OCI-LY3 (cell line): Measurements from ENCODE around the gene UBQLN4.

Source experiments
- H2AFZ ChIP-seq: fragments of 200-600, 300-600 bp; shearing (Covaris generic); 2 replicates; pipeline ENCODE4 v1.6.0; 2014; ENCODE audit warnings: antibody characterized with exemption, low read depth, low read length
- H3K27ac ChIP-seq: fragments of 200-600, 300-600 bp; sonication (generic); 2 replicates; pipeline ENCODE4 v1.5.1; 2014; ENCODE audit warnings: mild to moderate bottlenecking, low read length, moderate library complexity, mixed read lengths
- H3K27me3 ChIP-seq: fragments of 200-600, 300-600 bp; sonication (generic); 2 replicates; pipeline ENCODE4 v1.6.1; 2014; ENCODE audit warnings: low read depth, low read length, mixed read lengths
- H3K36me3 ChIP-seq: fragments of 200-600, 300-600 bp; sonication (generic); replicated peaks from 2 replicates; pipeline ENCODE3; 2014; ENCODE audit warnings: low read depth, low read length, mixed read lengths
- H3K4me1 ChIP-seq: fragments of 300-600, 200-600 bp; sonication (generic); 2 replicates; pipeline ENCODE4 v1.6.1; 2014; ENCODE audit warnings: low read length, mixed read lengths
- H3K4me2 ChIP-seq: fragments of 200-600, 300-600 bp; sonication (generic); 2 replicates; pipeline ENCODE4 v1.6.1; 2014; ENCODE audit warnings: low read length, mixed read lengths
- H3K4me3 ChIP-seq: fragments of 300-600, 200-600 bp; sonication (generic); 2 replicates; pipeline ENCODE4 v1.5.1; 2014; ENCODE audit warnings: antibody characterized with exemption, mild to moderate bottlenecking, low read length, moderate library complexity
- H3K79me2 ChIP-seq: fragments of 300-600, 200-600 bp; shearing (Covaris generic); 2 replicates; pipeline ENCODE4 v1.6.1; 2014; ENCODE audit warnings: mild to moderate bottlenecking, low read length, mixed read lengths
- H3K9ac ChIP-seq: fragments of 300-600, 200-600 bp; shearing (Covaris generic); 2 replicates; pipeline ENCODE4 v1.6.0; 2014; ENCODE audit warnings: mild to moderate bottlenecking, low read length, moderate library complexity
- H3K9me3 ChIP-seq: fragments of 200-600, 300-600 bp; shearing (Covaris generic); 2 replicates; pipeline ENCODE4 v1.6.1; 2014; ENCODE audit warnings: low read length, mixed read lengths; ENCODE audit not compliant: insufficient read depth
- H4K20me1 ChIP-seq: fragments of 200-600, 300-600 bp; sonication (generic); 2 replicates; pipeline ENCODE4 v1.6.1; 2016; ENCODE audit warnings: low read length, mixed read lengths; ENCODE audit not compliant: insufficient read depth
- CTCF ChIP-seq: fragments of 200-600, 300-600 bp; sonication (generic); IDR thresholded peaks from 2 replicates; pipeline ENCODE4 v1.5.1; 2014; ENCODE audit warnings: antibody characterized with exemption, low read length, low read depth
- EZH2phosphoT487 ChIP-seq: fragments of 200-600 bp; shearing (Covaris generic); IDR thresholded peaks from 2 replicates; pipeline ENCODE4 v1.6.1; 2018; ENCODE audit warnings: antibody characterized with exemption, mixed run types, low read depth

UBQLN4 gene

GRCh38 chr1:156002188-156002911, 51.2 kb downstream of the UBQLN4 start:
- Histone ChIP-seq H4K20me1 (no peaks in the 10 kb centered on the region), H3K27ac (no peak overlapping the region), H3K36me3 (peaks cover 5% of the 10 kb centered on the region), H3K4me2 (no peak overlapping the region), H3K4me3 (no peak overlapping the region), H3K4me1 (peaks cover 7% of the 10 kb centered on the region), H3K27me3 (peaks cover 13% of the 10 kb centered on the region), H3K9ac (no peak overlapping the region), H2AFZ (peak overlapping the region; percentile 12; the same call in 1 of the 2 replicates), H3K79me2 (no peaks in the 10 kb centered on the region), H3K9me3 (no peaks in the 10 kb centered on the region)
- no peak for TF ChIP-seq EZH2phosphoT487
- TF ChIP-seq CTCF, result no peak

GRCh38 chr1:156001662-156002171, 51.9 kb downstream of the UBQLN4 start:
- no peak overlapping the region for H3K4me3 ChIP-seq
- H3K4me1 ChIP-seq, result peaks cover 7% of the 10 kb centered on the region
- H3K36me3 ChIP-seq, result peaks cover 1% of the 10 kb centered on the region
- no peak overlapping the region for H3K27ac ChIP-seq
- H3K27me3 ChIP-seq, result peaks cover 13% of the 10 kb centered on the region
- no peak overlapping the region for H3K9ac ChIP-seq
- peak overlapping the region; percentile 12; the same call in 1 of the 2 replicates for H2AFZ ChIP-seq
- TF ChIP-seq EZH2phosphoT487 (no peak), CTCF (no peak)
- no peaks in the 10 kb centered on the region for H3K79me2 ChIP-seq
- H3K9me3 ChIP-seq, result no peaks in the 10 kb centered on the region
- no peaks in the 10 kb centered on the region for H4K20me1 ChIP-seq
- H3K4me2 ChIP-seq, result no peak overlapping the region

- H2AFZ ChIP-seq, result peak overlapping the region; percentile 12; the same call in 1 of the 2 replicates
These were observed 52.5 kb downstream of the UBQLN4 start for GRCh38 chr1:156001021-156001661.

More at GRCh38 chr1:156001021-156001661, 52.5 kb downstream of the UBQLN4 start:
- Histone ChIP-seq H3K27me3 (peaks cover 13% of the 10 kb centered on the region), H3K36me3 (no peaks in the 10 kb centered on the region), H3K27ac (no peak overlapping the region), H4K20me1 (no peaks in the 10 kb centered on the region), H3K9me3 (no peaks in the 10 kb centered on the region), H3K4me2 (no peak overlapping the region), H3K9ac (no peak overlapping the region), H3K4me3 (no peak overlapping the region), H3K79me2 (no peaks in the 10 kb centered on the region), H3K4me1 (peaks cover 7% of the 10 kb centered on the region)
- TF ChIP-seq EZH2phosphoT487, result no peak
- TF ChIP-seq CTCF, result no peak
